Measurements from ENCODE around the gene ARPP21.

The ARPP21 gene

DNA sequence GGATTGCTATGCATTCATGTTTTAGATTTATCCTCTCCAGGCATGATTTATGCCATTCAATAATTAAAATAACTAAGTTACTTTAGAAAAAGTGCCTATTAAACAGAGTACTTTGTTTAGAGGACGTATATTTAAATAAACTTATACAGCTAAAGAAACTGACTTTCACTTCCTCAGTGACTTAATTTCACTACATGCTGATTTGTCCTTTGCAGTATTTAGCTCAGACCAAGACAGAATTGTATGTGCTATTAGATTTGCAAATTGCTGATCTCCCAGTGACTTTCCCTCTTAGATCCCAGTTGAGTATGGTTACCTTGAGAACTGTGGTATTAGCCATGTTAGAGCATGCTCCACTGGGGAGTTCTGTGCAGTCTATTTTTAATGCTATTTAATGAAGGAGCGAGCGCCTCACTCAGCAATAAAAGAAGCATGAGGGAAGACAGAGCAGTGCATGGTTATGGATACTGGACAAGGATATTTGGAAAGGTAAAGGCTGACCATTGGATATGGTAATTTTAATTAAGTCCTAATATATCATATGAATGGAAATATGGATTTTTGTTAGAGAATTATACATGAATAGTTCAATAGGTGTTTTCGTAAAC, 2.7 kb downstream of the ARPP21 start:
- DNase-seq = no peak

DNA sequence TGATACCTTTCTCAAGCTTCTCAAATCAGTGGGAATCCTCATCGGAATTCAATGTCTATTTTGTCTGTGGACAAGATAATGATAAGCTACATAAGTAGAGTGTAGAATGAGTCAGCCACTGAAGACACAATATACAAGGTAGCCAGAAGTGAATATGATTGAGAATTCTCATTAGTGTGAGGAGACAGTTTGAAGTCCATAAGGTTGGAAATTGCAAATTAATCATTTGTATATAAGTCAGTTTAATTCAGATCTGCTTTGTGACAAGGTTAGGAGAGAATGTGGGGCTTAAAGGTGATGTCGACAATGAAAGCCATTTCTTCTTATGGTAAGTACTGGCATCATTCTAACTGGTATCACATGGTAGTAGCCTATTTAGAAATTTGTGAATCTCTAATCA, 4.2 kb downstream of the ARPP21 start:
- DNase-seq = no peak

DNA sequence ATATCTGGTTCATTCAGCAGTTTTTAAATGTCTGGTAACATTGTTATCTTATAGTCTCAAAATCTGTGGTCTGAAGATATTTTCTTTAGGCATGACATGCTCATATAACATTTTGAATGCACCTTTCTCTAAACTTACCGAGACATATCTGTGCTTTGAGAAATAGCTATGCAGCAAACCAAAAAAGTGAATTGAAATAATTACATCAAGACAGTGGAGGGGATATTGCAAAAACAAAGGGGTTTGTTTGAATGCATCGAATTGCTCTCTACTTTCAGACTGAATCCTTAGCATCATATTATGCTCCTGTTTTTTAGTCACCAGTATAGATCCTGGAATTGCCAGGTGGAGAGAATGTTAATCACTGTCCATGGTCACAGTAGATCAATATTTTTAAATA, 5.1 kb downstream of the ARPP21 start:
- DNase-seq = no peak

DNA sequence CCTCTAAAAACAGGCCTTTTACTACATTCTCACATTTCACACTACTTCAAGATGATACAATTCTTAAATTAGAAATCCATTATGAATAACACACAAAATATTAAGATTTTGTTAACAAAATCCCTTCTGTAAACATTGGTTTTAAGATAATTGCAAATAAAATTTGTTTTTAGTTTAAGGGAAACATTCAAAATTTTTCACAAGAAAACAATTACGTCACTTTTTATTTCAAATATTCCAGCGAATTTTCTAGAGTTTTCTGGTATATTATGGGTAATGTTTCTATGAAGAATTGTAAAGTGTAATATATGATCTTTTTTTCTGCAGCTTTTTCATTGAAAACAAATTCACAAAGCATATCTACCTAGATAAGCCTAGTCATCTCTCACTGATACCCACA, 5.9 kb downstream of the ARPP21 start:
- no peak for DNase-seq

DNA sequence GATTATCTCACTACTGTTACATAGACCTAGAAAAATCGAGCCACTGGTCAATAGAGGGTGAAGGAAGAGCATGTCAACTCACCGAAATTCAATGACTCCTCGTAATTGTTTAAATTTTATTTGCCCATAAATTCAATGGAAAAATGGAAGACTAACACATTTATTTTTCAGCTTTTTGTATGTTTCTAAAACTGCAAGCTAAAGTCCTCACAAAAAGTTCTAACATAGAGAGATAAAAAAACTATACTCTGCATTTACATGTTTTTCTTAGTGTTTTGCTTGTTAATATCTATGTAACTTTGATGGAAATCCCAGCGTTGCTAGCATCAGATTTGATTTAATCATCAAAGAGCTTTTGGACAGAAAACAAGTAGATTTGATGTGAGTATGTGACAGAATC, 6.8 kb downstream of the ARPP21 start:
- no peak for DNase-seq

DNA sequence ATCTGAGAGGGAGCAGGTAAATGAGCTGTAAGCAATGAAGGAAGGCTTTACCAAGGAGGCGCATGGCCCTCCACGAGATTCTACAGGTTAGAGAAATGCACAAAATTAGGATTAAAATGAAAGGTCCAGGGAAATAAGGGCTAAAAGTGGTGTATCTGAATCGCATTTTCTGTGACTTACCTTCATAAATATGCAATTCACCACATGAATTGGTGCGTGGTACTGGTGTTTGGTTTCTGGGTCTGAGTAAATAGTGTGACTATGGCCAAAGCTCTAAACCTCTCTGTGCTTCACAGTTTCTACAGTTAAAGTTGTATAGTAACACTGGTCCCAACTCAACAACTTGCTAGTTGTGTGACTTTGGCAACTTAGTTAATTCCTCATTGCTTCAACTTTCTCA, 8.1 kb downstream of the ARPP21 start:
- DNase-seq = no peak

DNA sequence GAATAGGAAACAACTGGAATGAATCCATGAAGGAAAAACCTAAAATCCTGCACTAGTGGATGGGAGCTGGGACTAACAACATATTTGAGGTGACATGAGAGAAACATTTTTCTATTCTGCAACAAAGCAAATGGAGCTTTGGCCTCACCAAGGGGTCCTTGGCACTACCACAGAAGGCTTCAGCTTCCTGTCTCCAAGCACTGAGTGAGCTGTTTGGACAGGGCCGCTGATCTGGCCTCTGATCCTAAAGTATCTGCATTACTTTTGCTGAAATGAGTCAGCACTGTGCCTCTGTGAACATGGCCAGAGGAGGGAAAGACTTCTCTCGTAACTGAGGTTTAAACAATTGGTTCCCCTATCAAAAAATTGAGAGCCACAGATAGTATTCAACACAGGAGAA, 9.0 kb downstream of the ARPP21 start:
- DNase-seq = no peak

DNA sequence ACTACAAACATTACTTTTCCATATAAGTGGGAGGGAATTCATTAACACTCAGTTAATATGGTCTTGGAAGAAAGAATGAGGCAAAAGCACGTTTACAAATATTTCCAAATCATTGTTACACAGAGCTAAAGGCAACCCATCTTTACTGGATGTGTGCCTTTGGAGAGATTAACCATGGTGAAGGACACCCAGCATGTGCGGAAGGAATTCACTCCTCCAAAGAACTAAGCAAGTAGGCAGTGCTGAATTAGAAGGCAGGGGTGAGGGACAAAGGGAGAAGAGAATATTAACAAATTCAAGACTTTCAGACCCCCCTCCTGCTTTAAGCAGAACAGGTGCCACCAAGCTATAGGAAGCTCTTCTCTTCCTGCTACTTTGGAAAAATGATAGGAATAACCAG, 10.1 kb downstream of the ARPP21 start:
- no peak for DNase-seq

DNA sequence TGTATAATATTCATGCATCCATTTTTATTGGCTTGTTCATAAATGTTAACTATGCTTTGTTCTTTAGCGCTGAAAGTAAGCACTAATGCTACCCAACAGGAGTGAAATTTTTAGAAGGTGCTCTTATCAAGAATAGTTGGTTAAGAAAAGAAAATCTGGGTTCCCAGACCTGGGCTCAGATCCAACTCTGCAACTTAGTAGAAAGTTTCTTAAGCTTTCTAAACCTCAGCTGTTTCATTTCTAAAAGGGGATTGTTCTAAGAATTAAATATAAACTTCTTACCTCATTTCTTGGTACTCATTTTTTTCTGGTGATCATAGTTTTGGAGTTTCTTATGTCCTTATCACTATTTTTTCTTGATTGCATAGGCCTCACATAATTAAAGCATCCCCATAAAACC, 12.1 kb downstream of the ARPP21 start:
- no peak for DNase-seq

DNA sequence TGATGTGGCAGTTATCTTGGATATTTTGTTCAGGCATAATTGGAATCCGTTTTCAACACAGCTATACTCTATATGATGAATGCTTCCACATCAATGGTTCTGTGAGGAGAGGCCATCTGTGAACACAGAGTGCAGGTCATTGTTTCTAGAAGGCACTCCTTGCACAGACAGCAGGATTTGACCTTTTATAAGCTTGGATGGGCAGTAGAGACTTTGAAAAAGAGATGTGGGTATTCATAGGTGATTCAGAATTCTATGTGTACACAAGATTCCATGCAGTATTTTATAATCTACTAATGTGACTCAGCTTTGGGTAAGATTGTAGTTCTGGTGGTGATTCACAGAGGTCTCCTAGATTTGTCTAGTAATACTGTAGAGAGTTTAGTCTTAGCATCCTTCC, 12.5 kb downstream of the ARPP21 start:
- DNase-seq = no peak

DNA sequence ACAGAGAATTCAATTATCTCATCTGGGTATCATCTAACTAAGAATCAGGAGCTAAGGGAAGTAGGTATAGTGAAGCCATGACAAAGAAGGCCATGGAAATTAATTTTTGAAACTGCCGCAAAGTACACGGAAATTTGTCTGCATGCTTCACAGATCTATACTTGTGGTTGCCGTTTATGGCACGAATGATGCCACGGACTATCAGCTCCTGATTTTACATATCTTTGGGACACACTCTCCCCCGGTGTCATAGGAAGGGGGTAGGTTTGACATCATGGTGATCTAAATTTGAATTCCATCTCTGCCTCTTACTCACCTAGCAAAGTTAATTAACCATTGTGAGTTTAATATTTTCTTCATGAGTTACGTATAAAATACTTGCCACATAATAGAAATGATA, 14.0 kb downstream of the ARPP21 start:
- DNase-seq = peak; percentile 30

DNA sequence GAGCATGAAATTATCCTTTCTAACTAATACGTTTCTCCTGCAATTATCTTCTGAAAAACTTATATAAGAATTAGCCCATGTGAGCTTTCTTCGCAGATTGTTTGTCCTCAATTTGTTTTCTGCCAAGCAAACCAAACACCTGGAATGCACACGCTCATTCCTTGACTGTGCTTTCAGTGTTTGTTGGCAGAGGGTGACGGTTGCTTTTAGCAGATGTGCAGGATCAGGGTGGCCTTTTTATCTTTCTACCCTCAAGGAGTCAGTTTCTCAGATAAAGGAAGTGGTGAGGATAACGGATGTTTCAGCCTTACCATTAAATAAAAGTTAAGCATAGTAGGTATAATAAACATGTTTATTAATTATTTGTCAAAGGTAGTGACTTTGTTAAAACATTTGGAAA, 15.2 kb downstream of the ARPP21 start:
- DNase-seq = peak; percentile 78

DNA sequence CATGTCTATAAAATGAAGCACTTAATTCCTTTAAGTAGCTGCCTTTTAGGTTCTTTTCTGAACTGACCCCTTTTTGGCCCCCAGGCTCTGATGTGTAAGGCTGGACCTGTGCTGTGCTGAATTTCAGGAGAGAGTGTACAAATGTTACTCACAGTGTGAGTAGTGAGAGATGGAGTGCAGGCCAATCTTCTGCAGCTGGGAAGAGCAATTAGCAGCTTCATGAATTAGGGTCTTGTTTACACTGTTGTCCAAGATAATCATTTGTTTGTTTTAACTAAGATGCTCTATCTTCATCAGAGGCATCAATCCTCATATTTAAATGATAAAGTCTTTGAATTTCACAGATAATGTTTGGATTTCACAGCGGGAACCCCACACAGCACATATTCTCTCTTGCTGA, 19.4 kb downstream of the ARPP21 start:
- DNase-seq = no peak

DNA sequence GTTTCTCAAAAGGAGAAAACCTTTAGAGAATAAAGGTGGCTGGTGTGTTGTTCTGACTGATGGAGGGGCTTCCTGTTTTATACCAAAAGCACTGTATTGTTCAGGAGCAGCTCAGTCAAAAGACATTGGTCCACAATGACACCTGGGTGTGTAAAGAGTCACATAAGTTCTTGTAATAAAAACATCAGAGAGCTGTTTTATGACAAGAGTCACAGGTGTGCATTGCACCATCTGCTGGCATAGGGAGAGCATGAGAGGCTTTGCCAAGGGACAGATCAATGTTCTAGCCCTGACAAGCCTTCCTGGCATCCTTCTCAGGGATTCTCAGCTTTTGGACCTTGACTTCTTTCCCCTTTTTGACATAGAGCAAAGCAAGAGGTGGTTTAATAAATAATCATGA, 20.4 kb downstream of the ARPP21 start:
- peak; percentile 60 for DNase-seq

DNA sequence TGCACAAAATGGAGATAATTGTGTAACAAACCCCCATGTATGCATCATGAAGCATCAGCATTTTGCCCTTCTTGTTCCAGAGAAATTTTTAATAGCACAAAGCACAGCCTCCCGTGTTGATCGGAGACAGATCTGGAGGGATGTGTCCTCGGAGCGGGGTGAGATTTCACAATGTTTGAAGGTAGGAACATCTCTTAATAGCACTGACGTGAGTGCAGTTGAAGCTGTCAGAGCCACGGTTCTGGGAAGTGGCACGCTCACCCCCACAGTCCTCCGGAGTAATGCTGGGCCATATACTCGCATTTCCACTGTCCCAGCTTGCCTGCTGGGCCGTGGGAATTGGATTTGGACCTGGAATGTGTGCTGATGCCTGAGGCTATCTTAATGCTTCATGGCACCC, 24.1 kb downstream of the ARPP21 start:
- DNase-seq = no peak

DNA sequence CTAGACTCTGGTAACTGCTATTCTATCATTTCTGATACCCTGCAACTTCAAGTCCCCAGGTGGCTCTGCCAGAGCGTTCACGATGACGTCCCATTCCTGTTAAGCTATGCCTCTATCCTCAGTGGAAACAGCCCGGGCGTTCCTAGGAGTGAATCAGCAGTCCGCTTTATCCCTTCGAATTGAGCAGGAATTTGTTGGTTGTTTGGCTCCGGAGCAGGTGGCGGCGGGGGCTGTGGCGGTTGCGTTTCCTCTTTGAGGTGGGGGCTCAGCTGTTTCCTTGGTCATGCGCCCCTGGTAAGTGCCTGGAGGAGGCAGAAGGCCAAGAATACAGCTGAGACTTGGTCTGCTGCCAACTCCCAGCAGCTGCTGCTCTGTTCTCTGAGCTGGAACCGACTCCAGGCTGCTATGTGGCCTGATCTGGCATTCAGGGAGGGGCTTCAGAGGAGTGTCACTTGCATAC, 25.2 kb downstream of the ARPP21 start:
- DNase-seq = peak; percentile 57

DNA sequence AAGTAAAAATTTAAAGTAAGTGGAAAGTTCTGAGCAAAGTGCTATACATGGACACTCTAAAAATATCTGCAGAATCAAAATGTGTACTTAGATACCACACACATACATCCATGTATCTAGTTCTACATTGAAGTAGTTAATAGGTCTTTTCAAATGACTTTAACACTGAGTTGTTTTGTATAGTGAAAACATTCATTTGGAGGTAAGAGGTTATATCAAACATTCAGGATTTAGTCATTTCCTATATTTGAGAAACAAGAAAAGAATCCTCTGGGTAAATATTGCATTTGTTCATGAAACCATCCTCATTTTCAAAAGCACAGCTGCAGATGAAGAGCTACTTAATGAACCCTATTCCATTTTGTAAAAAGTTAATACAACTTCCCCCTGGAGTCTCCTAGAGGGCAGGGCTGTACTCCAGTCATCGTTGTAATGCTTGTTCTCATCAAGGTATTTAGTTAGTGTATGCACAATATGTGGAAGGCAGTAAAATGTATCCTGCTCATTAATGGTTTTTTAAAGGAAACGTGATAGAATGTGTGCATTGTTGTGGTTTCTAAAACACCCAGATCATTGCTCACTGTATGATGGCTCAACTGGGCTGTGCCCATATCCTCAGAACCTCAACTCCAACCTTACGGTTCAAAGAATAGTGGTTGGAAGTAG, 26.2 kb downstream of the ARPP21 start:
- DNase-seq = no peak

DNA sequence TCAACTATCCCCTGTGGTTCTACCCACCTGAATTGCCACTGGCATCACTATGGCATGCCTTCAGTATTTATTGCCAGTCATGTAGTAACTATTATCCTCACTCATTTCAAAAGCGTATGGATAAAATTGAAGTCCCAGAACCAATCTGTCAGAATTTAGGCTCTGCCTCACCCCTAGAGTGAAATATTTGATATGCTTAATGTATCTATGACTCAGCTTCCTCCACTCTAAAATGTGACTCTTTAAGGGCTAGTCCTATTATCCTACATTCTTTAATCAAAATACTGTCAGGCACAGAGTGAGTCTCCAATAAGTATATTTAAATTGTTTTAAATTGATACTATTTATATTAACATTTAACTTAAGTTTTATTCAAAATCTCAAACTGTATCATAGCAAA, 27.6 kb downstream of the ARPP21 start:
- DNase-seq = no peak

DNA sequence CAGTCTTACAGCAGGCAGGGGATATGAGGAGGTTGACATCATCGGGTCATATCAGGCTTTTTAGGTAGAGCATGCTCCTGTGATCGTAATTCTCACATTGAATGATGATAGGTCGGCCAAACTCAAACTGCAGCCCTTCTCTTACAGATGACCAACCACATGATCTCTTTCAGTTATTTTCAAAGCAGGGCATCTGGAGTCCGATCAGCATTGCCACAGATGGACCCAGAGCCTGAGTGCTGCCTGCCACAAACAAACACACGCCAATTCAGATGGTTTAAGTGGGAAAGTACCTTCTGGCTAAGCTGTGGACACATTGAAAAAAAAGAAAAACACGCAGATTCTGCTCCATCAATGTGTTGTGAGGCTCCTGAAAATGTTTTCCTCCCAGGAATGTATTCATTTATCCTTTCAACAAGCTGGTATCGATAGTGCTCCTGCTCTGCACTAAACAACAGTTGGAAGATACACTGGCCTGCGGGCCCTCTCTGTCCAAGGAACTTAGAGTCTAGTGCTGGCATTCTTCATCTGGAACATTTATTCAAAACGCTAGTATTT, 31.2 kb downstream of the ARPP21 start:
- DNase-seq = no peak

DNA sequence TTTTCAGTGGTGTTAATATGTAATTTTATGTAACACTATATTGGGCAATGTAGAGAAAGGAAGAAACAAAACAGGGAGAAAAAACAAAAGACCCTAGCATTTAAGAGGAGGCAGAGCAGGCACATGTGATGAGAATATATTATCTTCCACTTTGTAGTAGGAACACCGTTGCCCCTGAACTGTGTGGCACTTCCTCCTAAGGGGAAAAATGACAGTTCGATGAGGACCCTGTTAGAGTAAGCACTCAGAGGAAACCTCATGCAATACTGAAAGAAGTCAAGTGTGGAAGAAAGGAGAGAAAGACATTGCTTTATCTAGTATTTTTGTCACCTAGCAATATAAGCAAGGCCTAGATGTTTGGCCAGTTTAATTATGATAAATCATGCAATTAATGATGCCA, 32.2 kb downstream of the ARPP21 start:
- no peak for DNase-seq

DNA sequence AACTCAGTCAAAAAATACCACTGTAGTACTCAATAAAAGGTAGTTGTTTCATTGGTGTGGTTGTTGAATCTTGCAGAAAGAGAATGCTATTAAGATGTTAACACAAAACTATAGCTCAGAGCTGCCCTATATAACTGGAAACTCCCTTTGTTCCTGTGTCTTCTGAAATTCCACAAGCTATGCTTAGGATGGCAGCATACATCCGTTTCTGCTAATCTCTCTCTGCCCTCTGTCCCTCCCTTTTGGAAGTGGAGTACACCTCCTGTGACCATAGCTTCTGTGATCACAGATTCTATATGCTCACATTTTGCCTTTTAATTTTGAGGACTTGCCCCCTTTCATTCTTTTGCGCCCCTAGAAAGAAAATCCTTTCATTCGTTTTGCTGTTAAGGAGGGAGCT, 33.7 kb downstream of the ARPP21 start:
- DNase-seq = no peak

DNA sequence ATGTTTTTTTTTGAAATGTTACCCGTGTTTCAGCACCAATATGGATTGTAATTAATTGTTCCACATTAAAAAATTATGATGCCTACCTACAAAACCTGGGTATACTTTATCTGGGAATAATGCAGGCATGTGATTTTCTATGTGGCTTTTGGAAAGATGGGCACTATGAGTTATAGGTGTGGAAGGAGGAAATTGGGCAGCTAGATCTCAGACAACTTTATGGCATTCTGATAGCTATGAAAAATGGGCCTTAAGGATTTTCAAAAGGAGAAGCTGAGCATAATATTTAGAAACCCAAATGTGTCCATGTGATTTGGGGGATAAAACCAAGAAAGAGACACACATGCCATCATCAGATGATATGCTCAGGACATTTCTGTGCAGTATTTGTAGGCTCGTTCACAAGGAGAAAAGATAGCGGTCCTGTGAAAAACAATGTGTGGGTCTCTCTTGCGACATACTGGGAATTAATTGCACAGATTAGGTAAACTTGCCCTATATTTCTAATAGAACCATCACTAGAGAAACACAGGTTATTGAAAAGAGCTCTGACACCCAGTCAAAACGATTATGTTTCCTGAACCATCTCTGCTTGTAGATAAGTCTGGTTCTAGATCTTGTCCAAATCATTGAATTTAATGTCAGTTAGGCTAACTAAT, 35.3 kb downstream of the ARPP21 start:
- no peak for DNase-seq

DNA sequence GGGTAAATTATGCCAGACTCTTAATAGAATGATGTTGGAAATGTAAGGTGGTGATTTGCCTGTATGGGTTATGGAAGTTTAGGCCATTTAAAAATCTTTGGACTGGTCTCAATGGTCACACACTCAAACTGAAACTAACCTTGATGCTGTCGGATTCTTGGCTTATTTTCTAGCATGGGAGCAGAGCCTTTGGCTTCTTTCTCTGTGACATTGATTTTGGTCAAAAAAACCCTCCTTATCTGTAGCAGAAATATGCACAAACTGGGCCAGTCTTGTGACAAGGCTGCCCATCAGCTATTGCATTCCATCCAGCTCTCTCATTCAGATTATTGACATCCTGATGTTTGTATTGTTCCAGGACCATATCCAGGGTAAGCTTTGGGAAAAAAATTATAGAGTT, 35.9 kb downstream of the ARPP21 start:
- no peak for DNase-seq

DNA sequence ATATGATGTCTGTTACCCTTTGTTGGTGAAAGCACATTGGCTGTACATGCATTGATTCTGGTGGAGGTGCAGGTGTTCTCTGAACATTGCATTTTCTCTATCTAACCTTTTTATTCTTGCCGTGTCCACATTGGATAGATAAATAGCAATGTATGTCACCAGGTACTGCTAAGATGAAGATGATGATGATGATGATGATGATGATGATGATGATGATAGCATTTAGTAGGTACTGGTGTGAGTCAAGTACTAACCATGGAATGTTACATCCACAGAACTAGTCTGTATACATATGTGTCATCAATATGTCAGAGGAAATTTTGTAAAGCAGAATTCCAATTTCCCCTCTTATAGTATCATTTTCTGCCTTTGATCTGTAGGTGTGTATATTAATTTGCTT, 36.3 kb downstream of the ARPP21 start:
- DNase-seq = no peak
